ENCODE measurements around the gene SLC17A1.

Gene SLC17A1

DNA sequence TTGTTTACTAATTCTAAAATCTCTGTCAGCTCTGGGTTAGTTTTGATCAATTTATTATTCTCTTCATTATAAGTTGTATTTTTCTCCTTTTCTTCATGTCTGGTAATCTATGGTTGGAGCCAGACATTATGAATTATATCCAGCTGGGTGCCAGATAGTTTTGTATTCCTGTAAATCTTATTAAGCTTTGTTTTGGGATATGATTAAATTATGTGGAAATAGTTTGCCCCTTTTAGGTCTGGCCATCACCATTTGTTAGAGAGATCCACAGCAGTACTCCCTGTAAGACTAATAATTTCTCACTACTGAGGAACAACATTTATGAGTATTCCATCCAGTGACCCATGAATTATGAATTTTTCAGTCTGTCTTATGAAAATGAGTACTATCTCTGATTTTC, 20.9 kb upstream of the SLC17A1 start:
- no peaks in the 10 kb centered on the region for H3K36me3 ChIP-seq (ENCODE audit: insufficient read depth, insufficient read length, low read length)
- H3K27me3 ChIP-seq (ENCODE audit: insufficient read depth, insufficient read length): no peaks in the 10 kb centered on the region
- no peaks in the 10 kb centered on the region for H3K9me3 ChIP-seq (ENCODE audit: insufficient read depth, low read length)
- H3K4me3 ChIP-seq (ENCODE audit: insufficient read length, low read depth): no peak overlapping the region
- no peak for DNase-seq (ENCODE audit: low read depth, low spot score)
- no peak overlapping the region for H3K9ac ChIP-seq (ENCODE audit: insufficient read length, low read depth)
- no peak for TF ChIP-seq YY1 (IDR thresholded peaks at IDR 0.05; ENCODE audit: insufficient read depth, insufficient read length)
- TF ChIP-seq ZNF274 (IDR thresholded peaks at IDR 0.05; ENCODE audit: low read depth, low read length): no peak
- TF ChIP-seq SUZ12 (IDR thresholded peaks at IDR 0.05; ENCODE audit: extremely low read depth, insufficient read depth, insufficient read length): no peak
- H3K4me1 ChIP-seq (ENCODE audit: insufficient read depth, insufficient read length): no peaks in the 10 kb centered on the region

DNA sequence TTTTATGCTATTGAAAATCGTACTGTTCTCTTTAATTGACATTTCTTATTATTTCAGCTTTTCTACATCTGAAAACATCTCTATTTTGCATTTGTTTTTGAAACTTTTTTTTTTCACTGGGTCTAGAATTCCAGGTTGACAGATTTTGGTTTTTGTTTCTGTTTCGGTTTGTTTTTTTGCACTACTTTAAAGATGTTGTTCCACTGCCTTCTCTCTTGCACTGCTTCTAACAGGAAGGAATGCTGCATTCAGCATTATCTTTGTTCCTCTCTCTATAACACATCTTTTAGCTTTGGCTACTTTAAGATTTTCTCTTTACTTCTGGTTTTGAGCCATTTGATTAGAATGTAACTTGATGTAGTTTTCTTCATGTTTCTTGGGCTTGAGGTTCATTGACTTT, 20.1 kb upstream of the SLC17A1 start:
- H3K36me3 ChIP-seq (ENCODE audit: insufficient read depth, insufficient read length, low read length): no peaks in the 10 kb centered on the region

DNA sequence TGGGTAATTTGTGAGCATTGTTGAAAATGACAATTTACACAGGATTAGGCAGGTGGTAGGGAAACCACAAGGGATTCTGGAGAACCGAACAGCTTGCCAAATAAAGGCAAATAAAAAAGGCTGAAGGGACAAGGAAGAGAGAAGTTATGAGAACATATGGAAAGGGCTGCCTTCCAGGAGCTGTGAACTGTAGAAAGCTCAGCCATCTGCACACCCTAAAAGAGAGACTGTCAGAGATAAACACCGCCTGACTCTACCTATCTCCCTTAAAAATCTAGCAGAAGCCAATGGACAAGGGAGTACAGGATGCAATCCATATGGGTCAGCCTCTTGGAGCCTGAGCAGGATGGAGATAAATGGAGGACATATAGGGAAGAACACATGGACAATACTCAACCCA, 12.7 kb upstream of the SLC17A1 start:
- no peak overlapping the region for H3K9ac ChIP-seq (ENCODE audit: insufficient read length, low read depth)
- no peaks in the 10 kb centered on the region for H3K9me3 ChIP-seq (ENCODE audit: insufficient read depth, low read length)
- TF ChIP-seq SUZ12 (IDR thresholded peaks at IDR 0.05; ENCODE audit: extremely low read depth, insufficient read depth, insufficient read length): no peak
- TF ChIP-seq ZNF274 (IDR thresholded peaks at IDR 0.05; ENCODE audit: low read depth, low read length): no peak
- no peak for TF ChIP-seq YY1 (IDR thresholded peaks at IDR 0.05; ENCODE audit: insufficient read depth, insufficient read length)
- DNase-seq (ENCODE audit: low read depth, low spot score): no peak
- H3K4me1 ChIP-seq (ENCODE audit: insufficient read depth, insufficient read length): no peaks in the 10 kb centered on the region
- H3K4me3 ChIP-seq (ENCODE audit: insufficient read length, low read depth): no peak overlapping the region
- no peaks in the 10 kb centered on the region for H3K27me3 ChIP-seq (ENCODE audit: insufficient read depth, insufficient read length)
- no peaks in the 10 kb centered on the region for H3K36me3 ChIP-seq (ENCODE audit: insufficient read depth, insufficient read length, low read length)

More for the DNA sequence above, 20.1 kb upstream of the SLC17A1 start:
- no peaks in the 10 kb centered on the region for H3K4me1 ChIP-seq (ENCODE audit: insufficient read depth, insufficient read length)
- no peaks in the 10 kb centered on the region for H3K9me3 ChIP-seq (ENCODE audit: insufficient read depth, low read length)
- TF ChIP-seq YY1 (IDR thresholded peaks at IDR 0.05; ENCODE audit: insufficient read depth, insufficient read length) (no peak), ZNF274 (IDR thresholded peaks at IDR 0.05; ENCODE audit: low read depth, low read length) (no peak), SUZ12 (IDR thresholded peaks at IDR 0.05; ENCODE audit: extremely low read depth, insufficient read depth, insufficient read length) (no peak)
- no peak overlapping the region for H3K9ac ChIP-seq (ENCODE audit: insufficient read length, low read depth)
- no peak overlapping the region for H3K4me3 ChIP-seq (ENCODE audit: insufficient read length, low read depth)
- no peaks in the 10 kb centered on the region for H3K27me3 ChIP-seq (ENCODE audit: insufficient read depth, insufficient read length)
- DNase-seq (ENCODE audit: low read depth, low spot score): no peak

DNA sequence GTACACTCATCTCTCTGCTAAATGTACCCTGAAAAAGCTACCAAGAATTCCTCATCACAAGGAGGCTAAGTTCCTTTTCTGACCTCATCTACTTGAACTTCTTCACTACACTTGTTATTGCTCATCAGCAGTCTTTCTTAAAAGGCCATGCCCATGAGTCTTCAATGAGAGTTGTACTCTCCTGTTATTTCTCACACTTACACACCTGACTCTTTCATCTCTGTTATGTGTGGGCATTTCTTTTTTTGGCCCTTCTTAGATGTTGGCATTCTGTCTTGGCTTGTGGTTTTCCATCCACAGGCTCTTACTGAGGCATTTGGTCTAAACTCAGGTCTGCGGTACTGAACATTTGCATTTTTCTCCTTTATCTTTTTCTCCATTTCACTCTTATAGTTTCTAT, 10.7 kb upstream of the SLC17A1 start:
- Histone ChIP-seq H3K4me1 (ENCODE audit: insufficient read depth, insufficient read length) (no peaks in the 10 kb centered on the region), H3K4me3 (ENCODE audit: insufficient read length, low read depth) (no peak overlapping the region), H3K9me3 (ENCODE audit: insufficient read depth, low read length) (no peaks in the 10 kb centered on the region), H3K36me3 (ENCODE audit: insufficient read depth, insufficient read length, low read length) (no peaks in the 10 kb centered on the region), H3K9ac (ENCODE audit: insufficient read length, low read depth) (no peak overlapping the region), H3K27me3 (ENCODE audit: insufficient read depth, insufficient read length) (no peaks in the 10 kb centered on the region)
- TF ChIP-seq SUZ12 (IDR thresholded peaks at IDR 0.05; ENCODE audit: extremely low read depth, insufficient read depth, insufficient read length) (no peak), YY1 (IDR thresholded peaks at IDR 0.05; ENCODE audit: insufficient read depth, insufficient read length) (no peak), ZNF274 (IDR thresholded peaks at IDR 0.05; ENCODE audit: low read depth, low read length) (no peak)
- DNase-seq (ENCODE audit: low read depth, low spot score): no peak

GRCh38 chr6:25835442-25836283, 3.8 kb upstream of the SLC17A1 start:
- Histone ChIP-seq H3K4me1 (ENCODE audit: insufficient read depth, insufficient read length) (no peaks in the 10 kb centered on the region), H3K4me3 (ENCODE audit: insufficient read length, low read depth) (no peak overlapping the region), H3K9ac (ENCODE audit: insufficient read length, low read depth) (no peak overlapping the region), H3K27me3 (ENCODE audit: insufficient read depth, insufficient read length) (no peaks in the 10 kb centered on the region), H3K36me3 (ENCODE audit: insufficient read depth, insufficient read length, low read length) (no peaks in the 10 kb centered on the region), H3K9me3 (ENCODE audit: insufficient read depth, low read length) (no peaks in the 10 kb centered on the region)
- DNase-seq (ENCODE audit: low read depth, low spot score): no peak
- TF ChIP-seq SUZ12 (IDR thresholded peaks at IDR 0.05; ENCODE audit: extremely low read depth, insufficient read depth, insufficient read length): no peak

- TF ChIP-seq YY1 (IDR thresholded peaks at IDR 0.05; ENCODE audit: insufficient read depth, insufficient read length): no peak
- no peak for TF ChIP-seq SUZ12 (IDR thresholded peaks at IDR 0.05; ENCODE audit: extremely low read depth, insufficient read depth, insufficient read length)
- TF ChIP-seq ZNF274 (IDR thresholded peaks at IDR 0.05; ENCODE audit: low read depth, low read length): no peak
- Histone ChIP-seq H3K4me1 (ENCODE audit: insufficient read depth, insufficient read length) (no peaks in the 10 kb centered on the region), H3K27me3 (ENCODE audit: insufficient read depth, insufficient read length) (no peaks in the 10 kb centered on the region), H3K36me3 (ENCODE audit: insufficient read depth, insufficient read length, low read length) (no peaks in the 10 kb centered on the region), H3K9ac (ENCODE audit: insufficient read length, low read depth) (no peak overlapping the region), H3K9me3 (ENCODE audit: insufficient read depth, low read length) (no peaks in the 10 kb centered on the region), H3K4me3 (ENCODE audit: insufficient read length, low read depth) (no peak overlapping the region)
- DNase-seq (ENCODE audit: low read depth, low spot score): no peak
These were observed 3.1 kb upstream of the SLC17A1 start for GRCh38 chr6:25834950-25835349.

- Histone ChIP-seq H3K9ac (ENCODE audit: insufficient read length, low read depth) (no peak overlapping the region), H3K27me3 (ENCODE audit: insufficient read depth, insufficient read length) (no peaks in the 10 kb centered on the region), H3K9me3 (ENCODE audit: insufficient read depth, low read length) (no peaks in the 10 kb centered on the region), H3K36me3 (ENCODE audit: insufficient read depth, insufficient read length, low read length) (no peaks in the 10 kb centered on the region), H3K4me1 (ENCODE audit: insufficient read depth, insufficient read length) (no peaks in the 10 kb centered on the region), H3K4me3 (ENCODE audit: insufficient read length, low read depth) (no peak overlapping the region)
- no peak for DNase-seq (ENCODE audit: low read depth, low spot score)
- no peak for TF ChIP-seq YY1 (IDR thresholded peaks at IDR 0.05; ENCODE audit: insufficient read depth, insufficient read length)
- no peak for TF ChIP-seq SUZ12 (IDR thresholded peaks at IDR 0.05; ENCODE audit: extremely low read depth, insufficient read depth, insufficient read length)
- no peak for TF ChIP-seq ZNF274 (IDR thresholded peaks at IDR 0.05; ENCODE audit: low read depth, low read length)
These were observed 1.3 kb upstream of the SLC17A1 start for GRCh38 chr6:25833136-25833535.
